CD4-positive, alpha-beta T cell treated with Interleukin-15 for 1 hour (primary cell): ENCODE data around the gene PTRH2.
"Not testable (repeated sequence)": the region's sequence is repeated elsewhere in the genome, so short reads cannot be mapped to it uniquely, and the experiment has no call there.

Experiments used
- DNase-seq: peaks from one replicate; pipeline ENCODE4 v3.0.0-alpha.2; 2020

The PTRH2 gene

DNA sequence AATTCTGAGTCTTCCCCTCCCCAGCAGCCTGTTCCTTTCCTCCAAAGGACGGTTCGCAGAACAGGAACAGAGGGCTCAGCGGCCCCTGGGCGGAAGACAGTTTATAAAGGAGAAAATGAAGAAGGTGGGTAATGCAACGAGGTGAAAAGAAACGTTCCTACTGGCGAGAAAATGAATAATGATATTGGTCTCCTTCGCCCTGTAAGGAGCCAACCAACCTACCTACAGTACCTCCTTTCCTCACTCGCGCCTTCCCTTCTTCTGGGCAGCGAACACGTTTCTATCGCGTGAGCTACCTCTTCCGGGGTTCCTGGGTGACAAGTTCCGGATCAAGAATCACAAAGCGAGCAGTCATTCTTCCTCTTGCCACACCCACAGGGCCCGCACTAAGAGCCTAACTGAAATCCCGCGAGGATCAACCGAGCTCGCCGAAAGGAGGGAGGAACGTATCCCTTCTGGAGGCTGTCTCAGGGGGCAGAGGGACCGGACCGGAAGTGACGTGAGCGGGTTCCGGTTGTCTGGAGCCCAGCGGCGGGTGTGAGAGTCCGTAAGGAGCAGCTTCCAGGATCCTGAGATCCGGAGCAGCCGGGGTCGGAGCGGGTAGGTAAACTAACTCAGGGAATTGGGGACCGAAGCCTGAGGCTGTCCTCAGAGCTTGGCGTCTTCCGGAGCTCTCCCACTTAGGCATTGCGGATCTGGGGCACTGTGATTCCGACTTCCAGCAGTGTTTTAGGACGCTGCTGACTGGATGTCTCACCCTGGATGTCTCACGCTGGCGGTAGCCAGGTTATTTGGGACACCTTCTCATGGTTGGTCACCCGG is at the start of gene PTRH2, which contains the start of gene VMP1:
Gene PTRH2, minus strand, starts transcription at position 282 of the 822 bp plus-strand sequence. CDS start 9,452 bp downstream, outside the sequence.
Gene VMP1, plus strand, starts transcription at position 506 of the 822 bp plus-strand sequence. CDS start 23,793 bp downstream, outside the sequence.
- DNase-seq: peak; percentile 96

DNA sequence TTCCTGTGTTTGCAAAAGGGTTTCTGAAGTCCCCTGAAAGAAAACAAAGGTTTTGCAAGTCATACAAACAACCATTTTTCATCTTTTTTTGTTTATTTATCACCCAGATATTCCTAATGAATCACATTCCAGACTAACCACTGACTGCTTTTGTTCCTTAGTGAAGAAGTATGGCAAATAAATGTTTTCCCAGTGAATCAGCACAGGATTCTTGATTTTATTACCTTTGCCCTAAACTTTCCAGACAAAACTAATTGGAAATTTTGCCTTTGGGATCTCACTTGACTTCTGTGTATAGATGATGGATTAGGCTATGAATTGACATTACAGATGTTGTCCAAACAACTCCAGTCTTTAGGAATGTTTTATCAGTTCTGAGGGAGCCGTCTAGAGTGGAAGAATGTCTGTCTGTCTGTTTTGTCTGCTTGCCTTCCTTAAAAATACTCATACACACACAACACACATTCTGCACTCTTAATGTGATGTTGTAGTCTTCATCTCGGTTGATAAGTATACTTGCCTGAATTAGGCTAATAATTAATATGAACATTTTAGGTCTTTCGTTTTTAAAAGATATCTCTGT is 49.1 kb upstream of the PTRH2 start:
- no peak for DNase-seq

DNA sequence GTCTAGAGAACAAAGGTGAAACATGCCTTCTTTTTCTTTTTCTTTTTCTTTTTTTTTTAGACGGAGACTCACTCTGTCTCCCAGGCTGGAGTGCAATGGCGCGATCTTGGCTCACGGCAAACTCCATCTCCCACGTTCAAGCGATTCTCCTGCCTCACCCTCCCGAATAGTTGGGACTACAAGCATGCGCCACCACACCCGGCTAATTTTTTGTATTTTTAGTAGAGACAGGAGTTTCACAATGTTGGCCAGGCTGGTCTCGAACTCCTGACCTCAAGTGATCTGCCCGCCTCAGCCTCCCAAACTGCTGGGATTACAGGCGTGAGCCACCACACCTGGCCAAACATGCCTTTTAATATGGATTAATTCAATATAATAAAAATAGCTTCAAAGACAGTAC is 47.8 kb upstream of the PTRH2 start:
- not testable (repeated sequence) for DNase-seq

GRCh38 chr17:59754552-59754951 is 47.3 kb upstream of the PTRH2 start:
- no peak for DNase-seq

DNA sequence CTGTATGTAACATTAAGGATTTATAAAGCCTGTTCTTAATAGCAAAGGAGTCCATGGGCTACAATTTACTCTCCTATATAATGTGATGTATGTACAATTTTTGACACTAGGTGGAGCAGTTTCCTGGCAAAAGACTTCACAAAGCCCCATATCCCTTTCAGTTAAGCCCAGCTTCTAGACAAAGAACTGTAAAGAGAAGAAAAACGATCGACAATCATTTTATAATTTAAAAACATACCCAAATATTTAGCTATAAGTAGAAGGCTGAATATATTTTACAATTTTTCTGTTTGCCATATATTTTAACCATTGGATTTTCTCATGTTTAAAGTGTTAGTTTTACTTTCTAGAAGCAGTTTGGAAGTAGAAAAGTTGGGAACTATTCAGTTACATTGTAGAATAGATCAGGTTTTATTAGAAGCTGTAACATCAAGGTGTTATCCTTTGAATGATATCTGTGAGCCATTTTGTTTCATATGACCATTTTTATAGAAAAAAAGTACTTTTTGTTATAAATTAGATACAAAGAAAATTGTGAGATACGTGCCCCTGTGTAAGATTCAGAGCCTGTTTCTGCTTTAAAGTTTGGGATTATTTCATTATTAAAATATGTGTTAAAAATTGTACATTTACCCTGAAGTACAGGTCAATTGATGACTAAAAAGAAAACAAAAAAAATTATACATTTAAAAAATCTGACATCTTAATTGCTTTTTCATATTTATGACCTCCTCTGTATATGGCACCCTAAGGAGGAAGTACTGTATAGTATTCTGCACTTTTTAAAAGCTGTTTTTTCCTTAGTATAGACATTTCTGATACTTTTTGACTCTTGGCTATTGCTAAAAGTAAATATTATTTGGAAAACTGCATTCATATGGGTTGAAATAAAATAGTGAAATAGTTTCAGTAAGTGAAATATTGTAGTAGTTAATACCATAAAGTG is 46.6 kb upstream of the PTRH2 start:
- DNase-seq: no peak

GRCh38 chr17:59752922-59753321 is 45.7 kb upstream of the PTRH2 start:
- no peak for DNase-seq

DNA sequence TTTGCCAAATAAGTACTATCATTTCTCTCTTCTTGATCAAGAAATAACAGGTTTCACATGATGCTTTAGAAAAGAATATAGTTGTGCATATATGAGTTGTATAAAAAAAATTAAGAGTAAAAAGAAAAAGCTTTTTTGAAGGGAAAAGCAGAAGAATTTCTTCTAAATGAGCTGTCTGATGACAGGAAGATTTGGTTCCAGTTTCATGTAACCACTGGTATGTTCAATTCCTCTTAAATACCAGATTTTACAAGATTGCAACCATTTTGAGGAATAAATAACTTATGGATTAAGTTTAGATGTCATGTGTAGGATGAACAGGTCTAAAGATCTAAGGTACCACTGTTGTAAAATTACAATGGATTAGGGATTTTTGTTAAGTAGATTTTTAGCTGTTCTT is 45.2 kb upstream of the PTRH2 start:
- DNase-seq: no peak

DNA sequence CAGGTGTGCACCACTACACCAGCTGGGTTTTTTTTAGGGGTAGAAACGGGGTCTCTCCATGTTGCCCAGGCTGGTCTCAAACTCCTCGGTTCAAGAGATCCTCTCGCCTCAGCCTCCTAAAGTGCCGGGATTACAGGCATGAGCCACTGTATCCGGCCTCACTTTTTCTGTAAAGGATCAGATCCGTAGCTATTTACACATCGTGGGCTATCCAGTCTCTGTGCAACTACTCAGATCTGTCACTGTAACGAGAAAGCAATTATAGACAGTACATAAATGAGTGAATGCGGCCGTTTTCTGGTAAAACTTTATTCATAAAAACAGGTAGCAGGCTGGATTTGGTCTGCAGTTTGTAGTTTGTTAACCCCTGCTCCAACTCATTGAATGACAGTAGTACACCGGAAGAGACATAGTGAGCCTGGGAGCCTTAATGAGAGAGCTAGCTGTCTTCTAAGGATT is 44.8 kb upstream of the PTRH2 start:
- no peak for DNase-seq

DNA sequence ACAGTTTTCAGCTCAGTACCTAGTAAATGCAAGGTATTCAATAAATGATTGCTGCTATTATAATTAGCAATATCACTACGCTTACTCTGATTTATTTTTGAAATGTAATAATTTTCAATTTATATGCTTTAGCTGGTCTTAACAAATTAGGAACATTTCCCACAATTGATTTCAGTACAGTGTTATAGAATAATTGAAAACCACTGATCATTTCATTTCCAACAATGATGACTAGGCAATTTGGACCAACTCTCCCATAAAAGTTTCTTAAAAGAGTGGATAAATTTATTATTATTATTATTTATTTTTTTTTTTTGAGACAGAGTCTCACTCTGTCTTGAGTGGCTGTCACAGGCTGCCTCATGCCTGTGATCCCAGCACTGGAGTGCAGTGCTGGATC is 41.4 kb upstream of the PTRH2 start:
- no peak for DNase-seq

DNA sequence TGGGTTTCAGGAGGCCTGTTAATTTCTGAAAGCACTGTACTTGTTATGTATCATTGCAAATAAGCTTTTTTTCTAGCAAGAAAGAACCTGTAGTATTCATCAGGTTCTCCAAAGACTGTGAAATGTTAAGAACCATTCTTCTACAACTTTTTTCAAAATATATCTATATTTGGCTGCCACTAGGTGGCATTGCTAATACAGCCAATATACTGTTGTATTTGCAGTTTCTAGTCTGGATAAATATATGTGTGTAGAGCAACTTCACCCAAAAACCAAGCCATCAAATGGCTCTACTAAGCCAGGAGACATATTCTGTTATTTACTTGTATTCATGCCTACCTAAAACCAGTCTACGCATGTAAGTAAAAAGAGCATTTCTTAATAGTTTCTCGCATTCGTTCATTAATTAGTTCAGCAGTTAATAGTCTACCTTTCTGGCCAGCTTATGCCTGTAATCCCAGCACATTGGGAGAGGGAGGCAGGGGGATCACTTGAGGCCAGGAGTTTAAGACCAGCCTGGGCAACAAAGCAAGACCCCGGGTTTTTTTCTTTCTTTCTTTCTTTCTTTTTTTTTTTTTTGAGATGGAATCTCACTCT is 39.7 kb upstream of the PTRH2 start:
- DNase-seq: no peak

- no peak for DNase-seq
Measured at GRCh38 chr17:59745040-59745439, 37.8 kb upstream of the PTRH2 start.

DNA sequence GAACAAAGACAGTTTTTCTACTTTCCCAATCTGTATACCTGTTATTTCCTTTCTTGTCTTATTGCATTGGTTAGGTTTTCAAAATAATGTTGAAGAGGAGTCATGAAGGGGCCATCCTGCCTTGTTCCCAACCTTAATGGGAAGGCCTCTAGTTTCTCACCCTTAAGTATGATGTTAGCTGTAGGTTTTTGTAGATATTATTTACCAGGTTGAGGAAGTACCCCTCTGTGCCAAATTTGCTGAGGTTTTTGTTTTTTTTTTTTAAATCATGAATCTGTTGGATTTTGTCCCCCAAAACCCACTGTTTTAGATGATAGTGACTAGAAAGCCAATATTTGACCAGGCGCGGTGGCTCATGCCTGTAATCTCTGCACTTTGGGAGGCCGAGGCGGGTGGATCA is 36.6 kb upstream of the PTRH2 start:
- DNase-seq: no peak

DNA sequence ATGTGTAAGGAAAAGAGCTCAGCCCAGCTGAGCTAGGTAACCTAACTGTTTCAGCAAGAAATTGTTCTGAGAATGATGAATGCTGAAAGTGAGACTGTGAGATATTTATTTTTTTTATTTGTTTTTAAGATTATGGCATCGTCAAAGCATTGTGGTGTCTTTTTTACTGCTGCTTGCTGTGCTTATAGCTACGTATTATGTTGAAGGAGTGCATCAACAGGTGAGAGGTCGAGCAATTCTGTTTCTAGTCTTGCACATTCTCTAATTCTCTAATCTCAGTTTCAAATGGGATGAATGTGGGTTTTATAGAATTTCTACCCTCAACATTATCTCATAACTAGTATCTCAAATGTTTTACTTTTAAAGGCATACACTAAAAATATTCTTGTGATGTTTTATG is 30.1 kb upstream of the PTRH2 start:
- no peak for DNase-seq

DNA sequence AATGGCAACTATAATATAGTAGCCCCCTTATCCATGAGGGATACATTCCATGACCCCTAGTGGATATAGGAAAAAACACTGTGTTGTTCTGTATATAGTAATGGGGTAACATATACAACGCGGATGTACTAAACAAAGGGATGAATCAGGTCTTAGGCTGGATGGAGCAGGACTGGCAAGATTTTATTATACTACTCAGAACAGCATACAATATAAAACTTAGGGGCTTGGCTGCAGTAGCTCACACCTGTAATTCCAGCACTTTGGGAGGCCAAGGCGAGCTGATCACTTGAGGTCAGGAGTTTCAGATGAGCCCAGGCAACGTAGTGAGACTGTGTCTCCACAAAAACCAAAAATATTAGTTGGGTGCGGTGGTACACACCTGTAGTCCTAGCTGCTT is 27.0 kb upstream of the PTRH2 start:
- DNase-seq: no peak

DNA sequence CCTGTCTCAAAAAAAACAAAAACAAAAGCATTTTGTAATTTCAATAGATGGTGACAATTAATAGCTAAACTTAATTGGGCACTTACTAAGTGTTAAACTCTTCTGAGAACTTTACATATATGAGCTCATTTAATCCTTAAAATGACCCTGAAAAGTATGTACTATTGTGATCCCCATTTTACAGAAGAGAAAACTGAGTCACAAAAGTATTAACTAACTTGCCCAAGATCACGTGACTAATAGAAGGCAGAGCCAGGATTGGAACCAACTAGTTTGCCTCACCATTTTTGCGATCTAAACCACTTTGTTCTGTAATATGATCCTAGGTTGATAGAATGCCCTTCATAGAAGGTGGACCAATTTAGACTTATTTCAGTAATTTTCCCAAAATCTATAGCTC is 26.5 kb upstream of the PTRH2 start:
- DNase-seq: no peak

DNA sequence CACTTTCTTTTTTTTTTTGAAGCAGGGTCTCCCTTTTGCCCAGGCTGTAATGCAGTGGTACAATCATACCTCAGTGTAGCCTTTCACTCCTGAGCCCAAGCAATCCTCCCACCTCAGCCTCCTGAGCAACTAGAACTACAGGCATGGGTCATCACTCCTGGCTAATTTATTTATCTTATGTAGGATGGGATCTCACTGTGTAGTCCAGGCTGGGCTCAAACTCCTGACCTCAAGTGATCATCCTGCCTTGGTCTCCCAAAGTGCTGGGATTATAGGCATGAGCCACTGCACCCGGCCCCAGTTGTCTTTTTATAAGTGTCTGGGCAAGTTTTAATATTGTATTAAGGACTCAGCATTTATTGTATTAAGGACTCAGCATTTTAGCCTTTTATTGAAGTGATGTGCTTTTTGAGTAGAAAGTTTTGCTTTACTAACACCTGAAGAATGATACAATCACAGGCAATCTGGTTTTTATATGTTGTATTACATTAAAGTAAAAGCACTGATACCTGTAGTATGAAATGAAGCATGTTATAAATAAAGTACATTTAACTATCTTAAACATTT is 23.1 kb upstream of the PTRH2 start:
- DNase-seq: no peak

DNA sequence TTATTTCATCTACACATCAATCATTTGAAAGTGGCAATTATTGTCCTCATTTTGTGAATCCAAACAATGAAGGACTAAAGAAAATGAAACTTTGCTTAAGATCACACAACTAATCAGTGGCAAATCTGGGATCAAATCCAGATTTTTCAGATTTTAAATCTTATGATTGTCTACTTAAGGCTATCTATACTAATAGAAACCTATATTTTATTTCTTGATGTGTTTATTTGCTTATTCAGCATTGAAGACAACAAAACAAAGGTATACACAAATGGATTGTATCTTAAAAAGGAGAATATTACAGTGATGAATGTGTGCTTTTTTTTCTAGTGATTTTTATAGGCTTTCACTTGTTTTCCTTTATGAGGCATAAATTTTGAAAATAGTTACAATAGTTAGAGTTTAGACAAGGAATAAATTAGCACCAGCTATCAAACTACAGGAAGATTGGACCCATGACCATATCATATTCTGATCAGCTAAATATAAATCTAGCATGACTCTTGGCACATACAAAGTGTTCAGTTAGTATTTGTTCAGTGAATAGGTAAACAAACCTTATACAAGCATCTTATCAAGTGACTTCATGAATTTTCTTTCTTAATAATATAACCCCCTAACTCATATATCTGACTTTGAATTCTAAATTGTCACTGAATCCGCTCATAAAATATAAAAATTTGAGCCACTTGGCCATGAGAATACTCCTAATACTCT is 20.7 kb upstream of the PTRH2 start:
- no peak for DNase-seq

DNA sequence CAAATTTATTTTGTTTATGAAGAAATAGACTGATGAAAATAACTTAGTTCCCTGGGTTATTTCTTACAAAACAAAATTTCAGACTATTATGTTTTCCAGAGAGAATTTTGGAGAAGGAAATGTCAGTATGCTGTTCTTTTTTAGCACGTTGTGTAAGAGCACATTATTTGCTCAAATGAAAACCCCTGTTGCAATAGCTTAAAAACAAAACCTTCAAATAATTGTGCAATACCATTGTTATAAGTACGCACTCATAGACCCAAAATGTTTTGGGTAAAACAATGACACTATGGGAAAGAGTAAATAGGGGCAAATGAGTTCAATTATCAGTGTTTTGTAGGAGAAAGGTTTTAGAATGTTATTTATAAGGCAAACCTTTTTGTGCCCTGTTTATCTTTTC is 18.5 kb upstream of the PTRH2 start:
- no peak for DNase-seq

DNA sequence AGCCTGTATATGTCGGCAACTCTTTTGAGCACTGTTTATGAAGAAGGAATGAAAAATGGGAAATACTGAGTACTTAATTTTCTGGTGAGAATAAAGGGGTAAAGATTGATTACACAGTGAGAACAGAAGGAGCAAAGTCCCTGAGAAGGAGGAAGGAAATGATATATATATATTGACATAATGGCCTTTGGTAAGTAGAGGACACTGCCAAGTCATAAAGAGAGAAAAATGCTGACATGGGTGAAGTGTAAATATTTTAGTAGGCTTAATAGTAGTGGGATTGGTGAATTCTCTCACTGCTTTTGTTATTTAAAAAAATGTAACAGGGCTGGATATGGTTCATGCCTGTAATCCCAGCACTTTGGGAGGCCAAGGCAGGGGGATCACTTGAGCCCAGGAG is 16.4 kb upstream of the PTRH2 start:
- no peak for DNase-seq

- DNase-seq: no peak
Measured at GRCh38 chr17:59723041-59723440, 15.8 kb upstream of the PTRH2 start.

DNA sequence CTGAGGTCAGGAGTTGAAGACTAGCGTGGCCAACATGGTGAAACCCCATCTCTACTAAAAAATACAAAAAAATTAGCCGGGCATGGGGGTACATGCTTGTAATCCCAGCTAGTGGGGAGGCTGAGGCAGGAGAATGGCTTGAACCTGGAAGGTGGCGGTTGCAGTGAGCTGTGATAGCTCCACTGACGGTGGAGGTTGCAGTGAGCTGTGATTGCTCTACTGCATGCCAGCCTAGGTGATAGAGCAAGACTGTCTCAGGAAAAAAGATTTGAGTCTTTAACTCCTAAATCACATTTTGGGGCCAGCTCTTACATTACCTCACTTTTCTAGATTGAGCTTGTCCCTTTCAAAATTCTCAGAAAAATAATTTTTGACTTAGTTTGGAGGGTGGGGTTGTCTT is 15.4 kb upstream of the PTRH2 start:
- no peak for DNase-seq

DNA sequence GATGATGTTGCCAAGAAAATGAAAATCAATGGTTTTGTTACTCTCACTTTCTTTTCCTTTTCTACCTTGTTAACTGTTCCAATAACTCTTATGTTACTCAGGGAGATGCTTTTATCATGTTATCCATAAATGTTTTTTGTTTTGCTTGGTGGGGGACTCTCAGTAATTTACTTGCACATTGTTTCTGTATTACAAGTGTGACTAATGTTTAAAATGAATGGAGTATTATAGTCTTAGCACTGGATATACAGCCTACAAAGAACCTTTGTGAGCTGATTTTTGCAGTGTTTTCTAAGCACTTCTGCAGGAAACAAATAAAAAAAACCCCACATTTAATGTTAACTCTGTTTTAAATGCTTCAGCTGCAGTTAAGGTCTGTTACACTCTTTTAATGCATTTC is 12.3 kb upstream of the PTRH2 start:
- no peak for DNase-seq
